IMR-90 (cell line): Measurements from ENCODE around the gene MSI2.

ENCODE experiments used
- POLR2A ChIP-seq: IDR thresholded peaks from 2 replicates; pipeline ENCODE4 v1.6.1; 2012; ENCODE audit warnings: mild to moderate bottlenecking, low read depth, low read length
- SMC3 ChIP-seq: fragments of 150-350 bp; IDR thresholded peaks from 2 replicates; pipeline ENCODE4 v1.6.1; 2016; ENCODE audit warnings: low read depth, mild to moderate bottlenecking, antibody characterized with exemption, low read length, moderate library complexity
- TF ChIP-seq, protein P1 (sequence below): conservative IDR thresholded peaks from 2 replicates; pipeline ENCODE4 v1.5.1; 2012; ENCODE audit warnings: mild to moderate bottlenecking, low read depth, low read length, improper control_type of control experiment
- TF ChIP-seq, protein P2 (sequence below): fragments of 150-350 bp; IDR thresholded peaks from 2 replicates; pipeline ENCODE4 v1.6.1; 2016; ENCODE audit warnings: low read depth, mild to moderate bottlenecking, low read length, moderate library complexity, borderline replicate concordance
- TF ChIP-seq, protein P3 (sequence below): fragments of 150-350 bp; IDR thresholded peaks from 2 replicates; pipeline ENCODE4 v1.6.1; 2017; ENCODE audit warnings: mild to moderate bottlenecking, antibody characterized with exemption, low read length, low read depth

DNA sequence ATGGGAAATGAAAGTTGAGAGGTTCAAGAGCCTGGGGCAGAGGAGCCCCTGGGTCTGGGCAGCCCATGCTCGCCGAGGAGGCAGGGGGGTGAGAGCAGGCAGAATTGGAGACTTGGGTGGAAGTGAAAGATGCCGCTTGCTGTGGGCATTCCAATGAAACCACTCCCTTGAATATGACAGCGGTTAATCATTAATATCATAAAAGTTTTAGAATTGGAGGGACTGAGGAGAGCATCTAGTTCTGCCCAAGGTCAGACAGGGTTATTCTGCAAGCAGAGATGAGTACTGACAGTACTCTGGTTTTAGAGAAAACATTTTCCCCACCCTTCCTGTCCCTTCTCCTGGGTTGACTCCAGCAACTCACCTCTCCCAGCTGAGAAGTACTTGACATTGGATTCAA lies 180.2 kb downstream of the MSI2 start:
- TF ChIP-seq, protein P1, sequence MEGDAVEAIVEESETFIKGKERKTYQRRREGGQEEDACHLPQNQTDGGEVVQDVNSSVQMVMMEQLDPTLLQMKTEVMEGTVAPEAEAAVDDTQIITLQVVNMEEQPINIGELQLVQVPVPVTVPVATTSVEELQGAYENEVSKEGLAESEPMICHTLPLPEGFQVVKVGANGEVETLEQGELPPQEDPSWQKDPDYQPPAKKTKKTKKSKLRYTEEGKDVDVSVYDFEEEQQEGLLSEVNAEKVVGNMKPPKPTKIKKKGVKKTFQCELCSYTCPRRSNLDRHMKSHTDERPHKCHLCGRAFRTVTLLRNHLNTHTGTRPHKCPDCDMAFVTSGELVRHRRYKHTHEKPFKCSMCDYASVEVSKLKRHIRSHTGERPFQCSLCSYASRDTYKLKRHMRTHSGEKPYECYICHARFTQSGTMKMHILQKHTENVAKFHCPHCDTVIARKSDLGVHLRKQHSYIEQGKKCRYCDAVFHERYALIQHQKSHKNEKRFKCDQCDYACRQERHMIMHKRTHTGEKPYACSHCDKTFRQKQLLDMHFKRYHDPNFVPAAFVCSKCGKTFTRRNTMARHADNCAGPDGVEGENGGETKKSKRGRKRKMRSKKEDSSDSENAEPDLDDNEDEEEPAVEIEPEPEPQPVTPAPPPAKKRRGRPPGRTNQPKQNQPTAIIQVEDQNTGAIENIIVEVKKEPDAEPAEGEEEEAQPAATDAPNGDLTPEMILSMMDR, result no peak
- TF ChIP-seq, protein P2, sequence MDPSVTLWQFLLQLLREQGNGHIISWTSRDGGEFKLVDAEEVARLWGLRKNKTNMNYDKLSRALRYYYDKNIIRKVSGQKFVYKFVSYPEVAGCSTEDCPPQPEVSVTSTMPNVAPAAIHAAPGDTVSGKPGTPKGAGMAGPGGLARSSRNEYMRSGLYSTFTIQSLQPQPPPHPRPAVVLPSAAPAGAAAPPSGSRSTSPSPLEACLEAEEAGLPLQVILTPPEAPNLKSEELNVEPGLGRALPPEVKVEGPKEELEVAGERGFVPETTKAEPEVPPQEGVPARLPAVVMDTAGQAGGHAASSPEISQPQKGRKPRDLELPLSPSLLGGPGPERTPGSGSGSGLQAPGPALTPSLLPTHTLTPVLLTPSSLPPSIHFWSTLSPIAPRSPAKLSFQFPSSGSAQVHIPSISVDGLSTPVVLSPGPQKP, result no peak
- TF ChIP-seq POLR2A, result no peak
- TF ChIP-seq, protein P3, sequence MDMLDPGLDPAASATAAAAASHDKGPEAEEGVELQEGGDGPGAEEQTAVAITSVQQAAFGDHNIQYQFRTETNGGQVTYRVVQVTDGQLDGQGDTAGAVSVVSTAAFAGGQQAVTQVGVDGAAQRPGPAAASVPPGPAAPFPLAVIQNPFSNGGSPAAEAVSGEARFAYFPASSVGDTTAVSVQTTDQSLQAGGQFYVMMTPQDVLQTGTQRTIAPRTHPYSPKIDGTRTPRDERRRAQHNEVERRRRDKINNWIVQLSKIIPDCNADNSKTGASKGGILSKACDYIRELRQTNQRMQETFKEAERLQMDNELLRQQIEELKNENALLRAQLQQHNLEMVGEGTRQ, result no peak
- no peak for TF ChIP-seq SMC3
